ENCODE results near the gene GIGYF1. TPM values are rescaled to one million over a fixed set of nuclear protein-coding genes. Genes with fewer than 3 reads are reported as not detected.
"Not testable (repeated sequence)": the region's sequence is repeated elsewhere in the genome, so short reads cannot be mapped to it uniquely, and the experiment has no call there.

GIGYF1 gene
- total RNA-seq, 1 experiment from 2014 or later, result 12.2 TPM

- DNase-seq (ENCODE audit: low read depth), result no peak
Observed at GRCh38 chr7:100710452-100710851, 16.4 kb upstream of the GIGYF1 start.

DNA sequence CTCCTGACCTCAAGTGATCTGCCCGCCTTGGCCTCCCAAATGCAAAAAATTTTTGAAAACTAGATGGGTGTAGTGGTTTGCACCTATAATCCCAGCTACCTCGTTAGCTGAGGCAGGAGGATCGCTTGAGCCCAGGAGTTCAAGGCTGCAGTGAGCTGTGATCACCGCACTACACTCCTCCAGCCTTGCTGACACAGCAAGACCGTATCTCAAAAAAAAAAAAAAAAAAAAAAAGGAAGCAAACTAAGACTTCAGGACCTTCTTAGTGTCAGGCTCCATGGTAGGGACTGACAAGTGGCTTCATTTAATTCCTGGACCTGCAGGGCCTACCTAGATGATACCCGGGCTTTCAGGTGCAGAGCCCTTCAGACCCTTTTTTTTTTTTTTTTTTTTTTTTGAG is 14.3 kb upstream of the GIGYF1 start:
- DNase-seq (ENCODE audit: low read depth), result no peak

DNA sequence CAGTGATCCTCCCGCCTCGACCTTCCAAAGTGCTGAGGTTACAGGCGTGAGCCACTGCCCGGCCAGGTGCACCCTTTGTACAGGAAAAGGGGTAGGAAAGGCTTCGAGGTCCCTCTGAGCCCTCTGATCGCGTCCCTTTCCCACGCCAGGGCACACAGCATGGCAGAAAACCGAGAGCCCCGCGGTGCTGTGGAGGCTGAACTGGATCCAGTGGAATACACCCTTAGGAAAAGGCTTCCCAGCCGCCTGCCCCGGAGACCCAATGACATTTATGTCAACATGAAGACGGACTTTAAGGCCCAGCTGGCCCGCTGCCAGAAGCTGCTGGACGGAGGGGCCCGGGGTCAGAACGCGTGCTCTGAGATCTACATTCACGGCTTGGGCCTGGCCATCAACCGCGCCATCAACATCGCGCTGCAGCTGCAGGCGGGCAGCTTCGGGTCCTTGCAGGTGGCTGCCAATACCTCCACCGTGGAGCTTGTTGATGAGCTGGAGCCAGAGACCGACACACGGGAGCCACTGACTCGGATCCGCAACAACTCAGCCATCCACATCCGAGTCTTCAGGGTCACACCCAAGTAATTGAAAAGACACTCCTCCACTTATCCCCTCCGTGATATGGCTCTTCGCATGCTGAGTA is 12.7 kb upstream of the GIGYF1 start:
- DNase-seq (ENCODE audit: low read depth), result no peak

DNA sequence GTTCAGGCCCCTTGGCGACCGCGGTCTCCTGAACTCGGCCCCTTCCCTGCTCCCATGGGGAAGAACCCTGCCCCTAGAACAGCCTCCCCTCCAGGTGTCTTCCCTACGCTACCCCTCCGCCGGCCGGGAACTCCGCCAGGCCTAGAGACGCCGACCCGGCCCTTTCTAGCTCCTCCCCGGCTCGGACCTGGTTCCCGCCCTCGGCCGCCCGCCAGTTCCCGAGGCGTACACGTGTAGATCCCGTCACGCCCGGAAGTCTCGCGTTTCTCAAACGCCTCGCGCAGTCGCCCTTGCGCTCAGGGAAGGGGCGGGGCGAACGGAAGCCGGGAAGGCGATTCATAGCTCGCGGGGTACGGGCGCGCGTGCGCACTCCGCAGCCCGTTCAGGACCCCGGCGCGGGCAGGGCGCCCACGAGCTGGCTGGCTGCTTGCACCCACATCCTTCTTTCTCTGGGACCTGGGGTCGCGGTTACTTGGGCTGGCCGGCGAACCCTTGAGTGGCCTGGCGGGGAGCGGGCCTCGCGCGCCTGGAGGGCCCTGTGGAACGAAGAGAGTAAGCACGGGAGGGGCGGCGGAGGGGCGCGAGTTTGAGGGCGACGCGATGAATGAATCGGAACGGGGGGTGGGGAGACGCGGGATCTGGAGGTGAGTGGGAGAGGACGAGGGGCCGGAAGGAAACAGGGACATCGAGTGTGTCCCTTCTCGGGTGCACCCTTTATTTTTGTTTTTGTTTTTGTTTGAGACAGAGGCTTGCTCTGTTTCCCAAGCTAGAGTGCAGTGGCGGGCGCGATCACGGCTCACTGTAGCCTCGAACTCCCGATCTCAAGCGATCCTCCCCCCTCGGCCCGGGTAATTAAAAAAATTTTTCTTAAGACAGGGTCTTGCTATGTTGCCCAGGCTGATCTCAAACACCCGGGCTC is 12.0 kb upstream of the GIGYF1 start, which contains the start of gene POP7:
Gene POP7, plus strand, starts transcription at position 369 of the 919 bp plus-strand sequence. CDS start 710 bp downstream, outside the sequence.
- peak; percentile 97 for DNase-seq (ENCODE audit: low read depth)

GRCh38 chr7:100705320-100705752 is 11.3 kb upstream of the GIGYF1 start:
- DNase-seq (ENCODE audit: low read depth), result peak; percentile 67

DNA sequence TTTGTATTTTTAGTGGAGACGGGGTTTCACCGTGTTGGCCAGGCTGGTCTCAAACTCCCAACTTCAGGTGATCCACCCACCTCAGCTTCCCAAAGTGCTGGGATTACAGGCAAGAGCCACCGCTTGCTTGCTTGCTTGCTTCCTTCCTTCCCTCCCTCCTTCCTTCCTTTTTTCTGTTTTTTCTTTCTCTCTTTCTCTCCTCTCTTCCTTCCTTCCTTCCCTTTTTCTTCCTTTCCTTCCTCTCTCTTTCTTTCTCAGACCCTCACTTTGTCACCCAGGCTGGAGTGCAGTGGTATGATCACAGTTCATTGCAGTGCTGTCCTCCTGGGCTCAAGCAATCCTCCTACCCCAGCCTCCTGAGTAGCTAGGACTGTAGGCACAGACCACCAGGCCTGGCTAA is 7.0 kb upstream of the GIGYF1 start:
- DNase-seq (ENCODE audit: low read depth), result not testable (repeated sequence)

DNA sequence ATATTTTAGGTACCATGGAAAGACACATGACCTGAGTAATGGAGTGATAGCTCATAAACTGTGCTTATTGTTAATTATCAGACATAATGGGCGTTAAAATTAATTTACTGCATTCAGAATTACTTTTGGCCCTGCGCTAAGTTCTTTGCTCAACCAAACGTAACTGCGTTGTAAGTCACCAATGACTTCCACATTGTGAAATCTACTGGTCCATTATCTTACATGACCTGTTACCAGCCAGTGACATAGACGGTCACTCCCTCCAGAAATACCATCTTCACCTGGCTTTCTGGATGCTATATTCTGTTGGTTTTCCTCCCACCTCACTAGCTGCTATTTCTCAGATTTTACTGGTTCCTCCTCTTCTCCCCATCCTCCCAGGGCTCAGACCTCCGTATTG is 5.0 kb upstream of the GIGYF1 start:
- no peak for DNase-seq (ENCODE audit: low read depth)

DNA sequence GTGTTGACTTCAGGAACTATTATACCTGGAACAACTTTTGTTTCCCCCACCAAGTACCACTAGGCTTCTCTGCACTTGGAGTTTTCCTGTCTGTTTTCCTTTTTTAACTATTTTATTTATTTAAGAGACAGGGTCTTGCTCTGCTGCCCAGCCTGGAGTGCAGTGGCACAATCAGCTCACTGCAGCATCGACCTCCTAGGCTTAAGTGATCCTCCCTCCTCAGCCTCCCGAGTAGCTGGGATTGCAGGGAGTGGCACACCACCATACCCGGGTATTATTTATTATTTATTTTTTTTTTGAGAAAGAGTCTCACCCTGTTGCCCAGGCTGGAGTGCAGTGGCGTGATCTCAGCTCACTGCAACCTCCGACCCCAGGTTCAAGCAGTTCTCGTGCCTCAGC is 2.1 kb upstream of the GIGYF1 start:
- DNase-seq (ENCODE audit: low read depth), result no peak

GRCh38 chr7:100693312-100694097 is 545 bp downstream of the GIGYF1 start:
- no peak for DNase-seq (ENCODE audit: low read depth)

DNA sequence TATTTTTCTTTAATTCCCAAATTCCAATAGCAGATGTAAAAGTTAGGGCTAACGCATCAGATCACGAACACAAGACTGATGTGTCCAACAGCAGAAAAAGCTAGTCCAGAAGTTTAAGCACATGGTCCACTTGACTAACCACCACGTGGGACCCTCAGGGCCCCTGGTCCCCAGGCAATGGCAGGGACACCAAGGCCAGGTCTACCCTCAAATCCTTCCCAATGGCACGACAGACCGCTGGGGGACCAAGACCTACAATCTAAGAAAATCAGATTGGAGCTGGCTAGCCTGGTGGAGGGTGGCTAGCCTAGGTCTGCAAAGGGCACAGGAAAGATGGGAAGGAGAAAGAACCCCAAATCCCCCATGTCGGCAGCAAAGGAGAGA is 1.5 kb downstream of the GIGYF1 start:
- DNase-seq (ENCODE audit: low read depth), result no peak

- DNase-seq (ENCODE audit: low read depth), result peak; percentile 55
Observed at GRCh38 chr7:100691676-100692577, 2.1 kb downstream of the GIGYF1 start.

- no peak for DNase-seq (ENCODE audit: low read depth)
Observed at GRCh38 chr7:100689230-100690135, 4.6 kb downstream of the GIGYF1 start.

DNA sequence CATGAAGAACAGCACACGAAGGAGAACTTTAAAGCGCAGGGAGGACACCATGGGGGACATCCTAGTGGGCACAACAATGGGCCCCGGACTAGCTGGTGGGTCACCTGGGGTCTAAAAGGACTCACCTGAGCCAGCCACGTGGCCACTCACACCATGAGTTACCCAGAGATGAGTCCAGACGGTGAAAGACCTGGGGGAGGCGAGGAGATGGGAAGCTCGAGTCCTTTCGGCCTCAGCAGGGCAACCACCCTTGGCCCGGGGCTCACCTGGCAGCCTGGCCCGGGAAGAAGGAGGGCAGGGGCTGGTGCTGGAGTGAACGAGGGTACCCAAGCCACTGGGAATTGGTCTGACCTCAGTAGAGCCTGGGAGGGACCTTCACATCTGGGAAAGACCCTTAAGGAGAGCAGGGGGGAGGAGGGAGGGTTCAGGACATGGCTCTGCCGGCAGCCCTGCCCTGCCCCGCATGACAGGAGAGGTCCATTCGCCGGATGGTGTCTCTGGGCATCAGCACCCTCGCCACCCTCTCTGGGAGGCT is 5.7 kb downstream of the GIGYF1 start:
- no peak for DNase-seq (ENCODE audit: low read depth)

- no peak for DNase-seq (ENCODE audit: low read depth)
Observed at GRCh38 chr7:100687751-100688300, 6.2 kb downstream of the GIGYF1 start.

DNA sequence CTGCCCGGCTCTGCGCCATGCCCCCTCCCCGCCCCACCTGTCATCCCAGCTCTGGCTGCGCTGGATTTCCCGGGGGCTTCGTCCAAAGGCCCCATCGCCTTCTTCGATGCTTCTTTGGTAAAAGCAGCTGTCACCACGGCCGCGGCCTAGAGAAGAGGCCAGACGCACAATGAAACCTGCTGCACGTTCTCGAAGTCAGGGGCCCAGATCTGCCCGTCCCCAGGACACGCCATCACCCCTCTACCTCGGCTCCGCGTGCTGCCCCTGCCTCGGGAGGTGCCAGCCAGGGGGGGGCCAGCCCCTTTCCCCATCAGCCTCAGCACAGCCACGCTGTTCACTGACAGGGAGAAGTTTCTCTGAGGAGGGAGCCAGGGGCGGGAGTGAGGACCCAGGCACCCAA is 6.8 kb downstream of the GIGYF1 start:
- DNase-seq (ENCODE audit: low read depth), result no peak

DNA sequence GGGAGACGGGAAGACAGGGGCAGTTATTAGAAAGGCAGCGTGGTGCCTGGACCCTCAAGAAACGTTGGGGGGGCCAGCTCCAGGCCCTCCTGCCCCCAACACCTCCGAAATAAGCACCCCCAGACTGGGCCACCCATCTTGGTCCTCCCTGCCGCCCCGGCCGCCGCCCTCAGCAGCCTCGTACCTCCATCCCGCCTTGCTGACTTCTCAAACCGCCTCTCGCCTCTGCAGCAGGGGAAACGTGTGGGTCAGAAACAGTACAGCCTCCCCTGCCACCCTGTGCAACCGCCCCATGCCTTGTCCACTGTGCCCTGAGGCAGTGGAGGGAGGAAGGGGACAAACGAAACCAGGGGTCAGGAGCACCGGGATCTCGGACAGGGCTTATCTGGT is 7.2 kb downstream of the GIGYF1 start:
- no peak for DNase-seq (ENCODE audit: low read depth)

DNA sequence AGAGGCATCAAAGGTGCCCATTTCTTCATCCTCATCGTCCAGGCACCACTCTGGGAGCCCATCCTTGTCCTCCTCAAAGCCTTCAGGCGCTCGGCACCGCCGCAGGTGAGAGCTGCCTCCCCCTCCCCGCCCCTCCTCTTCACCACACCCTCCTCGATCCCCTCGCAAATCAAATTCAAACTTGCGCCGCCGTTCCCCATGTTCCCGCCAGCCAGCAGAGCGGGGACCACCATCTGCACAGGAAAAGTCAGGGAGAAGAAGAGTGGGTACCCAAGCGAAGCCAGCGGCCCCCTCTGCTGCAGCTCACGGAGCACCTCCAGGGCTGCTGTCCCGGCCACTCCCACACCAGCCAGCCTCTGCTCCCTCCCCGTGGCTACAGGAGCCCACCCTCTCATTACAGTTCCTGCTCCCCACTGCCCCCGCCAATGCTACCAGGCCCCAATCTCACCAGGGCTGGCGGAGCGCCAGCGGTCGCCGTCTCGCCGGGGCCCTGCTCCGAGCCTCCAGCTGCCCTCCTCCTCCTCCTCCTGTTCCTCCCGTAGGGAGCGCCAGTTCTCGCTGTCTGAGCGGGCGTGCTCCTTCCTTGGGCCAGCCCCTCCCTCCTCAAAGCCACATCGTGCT is 7.7 kb downstream of the GIGYF1 start:
- DNase-seq (ENCODE audit: low read depth), result no peak

DNA sequence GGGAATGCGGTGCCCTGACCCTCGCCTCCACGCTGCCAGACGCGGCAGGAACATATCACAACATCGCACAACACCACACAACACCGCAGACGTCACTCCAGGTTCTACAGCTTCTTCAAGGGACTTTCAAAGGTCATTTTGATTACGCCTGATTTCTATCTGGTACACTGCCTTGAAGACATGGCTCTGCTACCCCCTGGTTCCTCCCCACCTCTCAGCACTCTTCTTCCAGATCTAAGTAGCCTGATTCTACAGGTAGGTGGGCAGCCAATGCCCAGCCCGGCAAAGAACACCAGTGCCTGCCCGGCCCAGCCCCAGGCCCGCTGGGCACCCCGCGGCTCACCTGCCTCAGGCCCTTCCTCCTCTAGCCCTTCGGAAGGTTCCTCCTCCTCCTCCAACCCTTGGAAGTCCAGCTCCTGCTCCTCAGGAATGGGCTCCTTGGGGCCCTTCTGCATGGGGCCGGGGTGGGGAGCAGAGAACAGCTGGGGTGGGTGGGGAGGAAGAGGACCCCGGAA is 8.4 kb downstream of the GIGYF1 start:
- no peak for DNase-seq (ENCODE audit: low read depth)

Data from M059J (cell line).